DMS 273 (cell line): ENCODE measurements around the gene SNAPC4.
"Not testable (repeated sequence)": the region's sequence is repeated elsewhere in the genome, so short reads cannot be mapped to it uniquely, and the experiment has no call there.

Experiments
- DNase-seq: peaks from one replicate; lab custom pipeline; 2025; ENCODE audit not compliant: unreplicated experiment; lab: John Stamatoyannopoulos, UW

SNAPC4 gene

DNA sequence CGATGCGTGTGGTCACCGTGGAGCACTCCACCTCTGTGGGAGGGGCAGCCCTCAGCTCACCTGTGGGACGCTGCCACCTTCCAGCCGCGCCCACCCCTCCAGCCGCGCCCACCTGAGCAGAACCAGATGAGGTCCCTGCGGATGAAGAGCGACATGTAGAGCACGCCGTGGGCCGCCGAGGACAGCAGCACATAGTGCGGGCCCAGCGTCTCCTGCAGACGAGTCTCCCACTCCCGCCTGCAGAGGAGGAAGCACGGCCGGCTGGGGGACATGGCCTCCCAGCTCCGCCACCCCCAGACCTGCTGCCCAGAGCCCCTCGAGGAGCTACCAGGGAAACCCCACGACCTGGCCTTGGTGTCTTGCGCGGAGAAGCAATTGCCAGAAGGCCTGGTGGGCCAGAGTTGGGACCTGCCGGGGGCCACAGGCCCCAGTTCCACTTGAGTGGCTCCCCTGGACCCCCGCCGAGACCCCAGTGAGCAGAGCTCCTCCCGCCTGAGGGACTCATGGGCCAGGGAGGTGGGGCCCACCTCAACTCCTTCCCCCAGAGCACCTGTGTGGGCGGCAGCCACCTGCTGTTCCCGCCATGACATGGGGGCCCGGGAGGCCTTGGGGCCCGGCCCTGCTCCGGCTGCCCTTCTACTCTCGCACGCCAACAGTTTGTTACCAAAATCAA lies 33.2 kb upstream of the SNAPC4 start:
- DNase-seq = no peak

GRCh38 chr9:136432591-136432990 lies 32.6 kb upstream of the SNAPC4 start:
- DNase-seq = no peak

DNA sequence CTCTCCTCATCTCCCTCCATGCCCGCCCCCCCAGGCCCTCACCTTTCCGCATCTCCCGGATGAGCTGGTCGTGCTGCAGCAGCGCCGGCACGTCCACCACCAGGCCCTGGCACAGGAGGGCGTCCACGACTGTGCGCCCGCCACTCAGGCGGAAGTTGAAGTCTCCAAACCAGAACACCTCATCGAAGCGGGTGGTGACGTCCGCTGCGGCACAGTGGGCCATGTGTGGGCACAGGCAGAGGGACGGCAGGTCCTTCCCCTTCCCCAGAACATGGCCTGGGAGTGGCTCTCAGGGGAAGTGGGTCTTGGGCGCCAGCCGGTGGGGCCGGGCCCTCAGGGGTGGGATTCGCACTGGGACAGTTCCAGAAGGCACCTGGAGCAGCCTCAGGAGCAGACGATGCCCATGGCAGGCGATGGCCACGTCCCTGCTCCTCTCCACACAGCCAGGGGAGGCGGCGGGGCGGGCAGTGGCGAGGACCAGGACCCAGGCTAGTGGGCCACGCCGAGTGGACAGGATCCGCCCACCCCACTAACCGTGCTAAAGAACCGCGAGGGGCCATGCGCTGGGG lies 31.9 kb upstream of the SNAPC4 start:
- DNase-seq = no peak

DNA sequence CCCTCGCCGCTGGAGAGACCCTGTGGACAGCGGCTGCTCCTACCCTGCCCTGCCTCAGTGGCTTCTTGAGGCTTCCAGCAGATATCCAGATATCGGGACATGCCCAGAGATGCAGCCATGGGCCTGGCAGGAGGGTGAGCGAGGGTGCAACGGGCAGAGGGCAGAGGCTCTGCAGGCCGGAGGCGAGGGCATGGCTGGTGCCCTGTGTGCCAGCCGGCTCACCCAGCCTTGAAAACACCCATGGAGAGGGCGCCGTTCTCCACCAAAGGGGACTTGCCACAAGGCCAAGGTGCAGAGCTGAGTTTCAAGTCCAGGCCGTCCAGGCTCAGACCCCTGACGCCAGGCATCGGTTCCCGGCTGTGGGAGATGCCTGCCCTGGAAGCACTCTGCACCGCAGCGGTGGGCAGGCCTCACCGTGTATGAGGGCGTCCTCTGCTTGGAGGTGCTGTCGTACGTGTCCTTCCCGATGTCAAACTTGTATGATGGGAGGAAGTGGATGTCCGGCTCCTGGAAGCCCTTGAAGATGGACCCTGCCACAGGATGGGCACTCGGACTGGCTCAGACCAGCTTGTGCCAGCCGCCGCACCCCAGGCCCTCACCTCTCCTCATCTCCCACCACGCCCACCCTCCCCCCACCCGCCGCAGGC lies 30.7 kb upstream of the SNAPC4 start:
- no peak for DNase-seq

DNA sequence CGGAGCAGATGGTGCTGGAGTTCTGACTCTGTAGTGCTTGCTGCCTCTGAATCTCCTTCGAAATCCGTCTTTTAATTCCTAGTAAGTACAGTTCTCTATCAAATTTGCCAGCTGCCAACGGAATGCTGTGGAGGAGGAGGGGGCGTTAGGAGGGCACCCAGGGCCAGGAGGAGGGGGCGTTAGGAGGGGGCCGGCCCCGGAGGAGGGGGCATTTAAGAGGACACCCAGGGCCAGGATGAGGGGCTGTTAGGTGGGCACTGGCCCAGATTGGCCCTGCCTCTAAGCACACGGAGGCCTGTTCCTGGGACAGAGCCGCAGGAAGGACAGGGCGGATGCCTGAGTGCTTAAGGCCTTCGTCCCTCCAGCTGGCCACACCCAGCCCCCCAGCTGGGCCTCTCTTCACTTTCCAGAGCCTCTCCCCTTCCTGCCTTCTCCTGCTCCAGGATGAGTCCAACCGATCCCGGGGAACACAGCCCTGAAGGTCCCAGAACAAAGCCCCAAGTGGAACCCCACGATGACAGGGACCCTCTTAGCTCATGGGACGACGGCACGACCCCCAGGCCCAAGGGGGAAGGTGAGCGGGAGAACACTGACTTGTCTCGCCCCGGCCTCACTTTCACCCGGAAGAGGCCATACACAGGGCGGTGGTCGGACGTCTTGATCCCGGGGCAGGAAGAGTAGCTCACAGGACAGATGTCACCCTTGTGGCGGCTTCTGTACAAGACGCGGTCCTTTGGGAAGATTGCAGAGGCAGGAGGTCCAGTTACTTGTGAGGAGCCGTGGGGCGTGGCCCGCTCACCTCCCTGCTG lies 29.9 kb upstream of the SNAPC4 start:
- no peak for DNase-seq

DNA sequence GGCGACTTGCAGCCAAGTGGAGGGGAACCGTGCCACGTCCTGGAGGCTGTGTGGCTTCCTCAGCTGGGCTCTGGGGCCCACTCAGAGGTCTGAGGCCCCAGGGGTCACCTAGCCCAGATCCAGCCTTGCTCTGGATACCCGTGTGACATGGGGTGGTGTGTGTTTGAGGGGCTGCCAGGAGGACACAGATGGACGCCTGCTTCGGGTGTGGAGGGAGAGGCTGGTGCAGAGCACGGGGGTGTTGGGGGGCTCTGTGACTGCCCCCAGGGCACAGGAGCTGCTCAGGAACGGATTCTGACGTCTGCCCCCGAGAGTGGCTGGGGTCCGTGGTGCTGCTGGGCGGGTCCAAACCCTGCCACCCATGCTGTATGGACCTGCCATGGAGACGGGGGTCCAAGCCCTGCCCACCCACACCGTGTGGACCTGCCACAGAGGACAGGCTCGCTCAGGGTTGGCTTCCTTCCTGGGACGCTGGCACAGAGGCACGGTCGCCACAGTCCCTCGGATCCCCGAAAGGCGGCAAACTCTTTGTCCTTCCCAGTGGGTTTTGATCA lies 29.2 kb upstream of the SNAPC4 start:
- no peak for DNase-seq

DNA sequence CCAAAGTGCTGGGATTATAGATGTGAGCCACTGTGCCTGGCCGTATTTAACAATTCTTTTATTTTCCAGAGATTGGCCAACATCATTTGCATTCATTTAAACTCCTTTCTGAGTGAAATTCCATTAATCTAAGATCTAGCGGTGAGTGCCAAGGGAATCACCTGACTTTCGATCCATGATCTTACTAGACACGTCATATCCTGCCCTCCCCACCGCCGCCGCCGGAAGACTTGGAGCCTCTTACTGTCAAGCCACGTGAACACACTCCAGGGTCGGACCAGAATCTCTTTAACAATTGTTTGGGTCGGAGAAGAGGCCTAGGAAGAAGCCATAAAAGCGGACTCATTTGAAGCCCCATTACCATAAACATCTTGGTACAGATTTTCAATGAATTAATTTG lies 26.8 kb upstream of the SNAPC4 start:
- no peak for DNase-seq

DNA sequence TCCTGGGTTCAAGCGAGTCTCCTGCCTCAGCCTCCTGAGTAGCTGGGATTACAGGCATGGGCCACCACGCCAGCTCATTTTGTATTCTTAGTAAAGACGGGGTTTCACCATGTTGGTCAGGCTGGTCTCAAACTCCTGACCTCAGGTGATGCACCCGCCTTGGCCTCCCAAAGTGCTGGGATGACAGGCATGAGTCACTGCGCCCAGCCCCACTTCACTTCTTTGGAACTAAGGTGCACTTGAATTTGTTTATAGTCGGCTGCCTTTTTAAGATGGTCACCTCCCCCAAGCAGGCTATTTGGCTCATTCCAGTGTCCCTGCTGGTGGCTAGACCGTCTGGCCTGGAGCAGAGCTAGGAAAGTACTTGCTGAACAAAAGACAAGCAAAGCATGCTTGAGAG lies 25.4 kb upstream of the SNAPC4 start:
- not testable (repeated sequence) for DNase-seq

DNA sequence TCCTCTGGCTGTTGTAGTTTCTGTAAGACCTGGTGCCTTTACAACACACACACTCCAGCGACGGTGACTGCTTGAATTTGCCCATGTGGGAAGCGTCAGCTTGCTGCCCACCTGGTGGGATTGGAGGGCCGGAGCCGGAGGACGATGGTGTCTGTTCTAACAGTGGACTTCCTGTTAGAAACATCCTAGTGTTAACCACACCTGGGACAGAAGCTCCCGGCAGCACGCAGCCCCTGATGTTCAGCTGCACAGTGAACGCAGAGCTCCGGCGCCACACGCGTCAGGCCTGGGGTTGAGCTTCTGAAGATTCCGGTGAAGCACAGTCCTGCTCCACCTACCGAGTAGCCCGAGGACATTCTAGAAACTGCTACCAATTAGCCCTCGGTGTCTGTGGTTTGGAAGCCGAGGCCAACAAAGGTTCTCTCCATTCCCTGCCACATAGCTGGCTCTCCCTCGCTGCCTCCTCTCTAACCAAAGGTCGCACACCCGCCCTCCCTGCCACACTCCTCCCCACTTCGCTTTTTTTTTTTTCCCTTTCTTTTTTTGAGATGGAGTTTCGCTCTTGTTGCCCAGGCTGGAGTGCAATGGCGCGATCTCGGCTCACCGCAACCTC lies 24.9 kb upstream of the SNAPC4 start:
- DNase-seq = no peak

- DNase-seq = no peak
Observed at GRCh38 chr9:136423432-136424146, 23.6 kb upstream of the SNAPC4 start.

DNA sequence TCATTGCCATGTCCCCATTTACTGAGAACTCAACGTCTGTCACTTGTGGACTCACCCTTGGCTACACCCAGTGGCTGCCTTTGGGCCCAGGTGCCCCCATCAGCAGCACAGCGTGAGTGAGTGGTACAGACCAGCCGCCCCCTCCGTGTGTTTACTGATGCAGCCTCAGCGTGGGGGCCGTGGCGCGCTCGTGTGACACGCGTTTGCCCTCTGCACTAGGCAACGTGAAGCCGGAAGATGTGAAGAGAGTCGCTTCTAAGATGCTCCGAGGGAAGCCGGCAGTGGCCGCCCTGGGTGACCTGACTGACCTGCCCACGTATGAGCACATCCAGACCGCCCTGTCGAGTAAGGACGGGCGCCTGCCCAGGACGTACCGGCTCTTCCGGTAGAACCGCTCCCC lies 22.9 kb upstream of the SNAPC4 start:
- DNase-seq = no peak

DNA sequence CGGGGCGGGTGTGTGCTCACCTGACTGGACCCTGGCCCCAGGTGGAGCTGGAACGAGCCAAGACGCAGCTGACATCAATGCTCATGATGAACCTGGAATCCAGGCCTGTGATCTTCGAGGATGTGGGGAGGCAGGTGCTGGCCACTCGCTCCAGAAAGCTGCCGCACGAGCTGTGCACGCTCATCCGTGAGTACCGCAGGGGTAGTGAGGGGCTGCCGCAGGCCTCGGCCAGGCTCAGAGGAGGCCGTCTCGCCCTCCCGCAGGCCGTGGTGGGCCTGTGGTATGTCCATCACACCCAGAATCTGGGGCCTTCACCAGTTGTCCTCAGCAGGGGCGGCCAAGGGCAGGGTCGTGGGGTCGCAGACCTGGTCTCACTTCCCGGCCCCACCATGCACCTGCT lies 21.8 kb upstream of the SNAPC4 start:
- no peak for DNase-seq

DNA sequence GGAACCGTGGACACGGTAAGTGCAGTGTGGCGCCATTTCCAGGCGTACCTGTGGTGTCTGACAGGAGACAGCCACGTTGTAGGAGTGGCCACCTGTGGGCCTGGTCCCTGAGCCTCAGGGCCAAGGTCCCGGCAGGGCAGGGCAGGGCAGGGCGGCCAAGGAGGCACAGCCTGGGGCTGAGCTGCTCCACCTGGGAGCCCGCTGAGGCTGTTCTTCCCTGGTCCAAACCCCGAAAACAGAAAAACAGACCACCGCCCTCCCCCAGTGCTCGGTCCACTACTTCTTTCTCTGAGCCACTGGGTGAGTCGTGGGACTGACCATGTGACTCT lies 19.1 kb upstream of the SNAPC4 start:
- no peak for DNase-seq

DNA sequence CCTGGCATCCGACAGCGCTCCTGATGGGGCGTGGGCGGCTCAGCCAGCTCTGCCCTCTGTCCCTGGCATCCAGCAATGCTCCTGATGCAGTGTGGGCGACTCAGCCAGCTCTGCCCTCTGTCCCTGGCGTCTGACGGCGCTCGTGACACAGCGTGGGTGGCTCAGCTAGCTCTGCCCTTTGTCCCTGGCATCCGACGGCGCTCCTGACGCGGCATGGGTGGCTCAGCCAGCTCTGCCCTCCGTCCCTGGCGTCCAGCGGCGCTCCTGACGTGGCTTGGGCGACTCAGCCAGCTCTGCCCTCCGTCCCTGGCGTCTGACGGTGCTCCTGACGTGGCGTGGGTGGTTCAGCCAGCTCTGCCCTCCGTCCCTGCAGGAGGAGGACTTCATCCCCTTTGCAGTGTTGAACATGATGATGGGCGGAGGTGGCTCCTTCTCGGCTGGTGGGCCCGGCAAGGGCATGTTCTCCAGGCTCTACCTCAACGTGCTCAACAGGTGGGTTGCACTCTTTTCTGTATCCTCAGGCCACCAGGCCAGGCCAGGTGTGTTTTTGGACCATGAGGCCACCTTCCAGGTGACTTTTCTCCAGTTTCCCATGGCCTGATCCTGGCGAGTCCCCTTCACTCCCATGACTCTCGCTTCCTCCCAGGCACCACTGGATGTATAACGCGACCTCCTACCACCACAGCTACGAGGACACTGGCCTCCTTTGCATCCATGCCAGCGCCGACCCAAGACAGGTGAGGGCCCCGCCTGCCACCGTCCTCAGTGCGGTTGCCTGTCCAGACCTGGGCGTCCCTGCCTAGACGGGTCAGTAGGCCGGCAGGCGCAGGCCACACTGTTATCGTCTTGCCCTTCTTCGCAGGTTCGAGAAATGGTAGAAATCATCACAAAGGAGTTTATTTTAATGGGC lies 18.5 kb upstream of the SNAPC4 start:
- no peak for DNase-seq

DNA sequence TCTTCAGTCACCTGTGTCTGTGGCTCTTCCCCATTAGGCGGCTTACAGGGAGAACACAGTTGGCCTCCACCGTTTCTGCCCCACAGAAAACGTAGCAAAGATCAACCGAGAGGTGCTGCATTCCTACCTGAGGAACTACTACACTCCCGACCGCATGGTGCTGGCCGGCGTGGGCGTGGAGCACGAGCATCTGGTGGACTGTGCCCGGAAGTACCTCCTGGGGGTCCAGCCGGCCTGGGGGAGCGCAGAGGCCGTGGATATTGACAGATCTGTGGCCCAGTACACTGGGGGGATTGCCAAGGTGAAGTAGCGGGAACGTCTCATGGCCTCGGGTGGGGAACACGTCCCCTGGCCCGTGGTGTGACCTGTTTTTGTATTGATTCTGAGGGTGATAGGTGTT lies 16.9 kb upstream of the SNAPC4 start:
- no peak for DNase-seq

GRCh38 chr9:136416427-136416826 lies 16.5 kb upstream of the SNAPC4 start:
- no peak for DNase-seq

DNA sequence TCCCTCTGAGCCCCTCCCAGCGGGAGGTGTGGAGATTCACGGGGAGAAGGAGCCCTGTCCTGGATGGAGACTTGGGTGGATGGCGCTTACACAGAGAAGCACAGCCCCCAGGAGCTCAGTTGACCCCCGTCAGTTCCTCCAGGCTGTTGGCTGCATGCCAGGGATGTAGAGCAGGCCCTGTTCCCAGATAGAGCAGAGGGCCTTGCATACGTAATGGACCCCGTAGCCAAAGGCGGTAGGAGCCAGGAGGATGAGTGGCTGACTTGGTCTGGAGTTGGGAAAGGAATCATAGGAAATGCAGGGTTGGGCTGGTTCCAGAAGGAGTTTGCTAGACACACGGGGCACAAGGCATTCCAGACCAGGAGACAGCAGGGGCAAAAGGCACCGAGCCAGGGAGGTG lies 13.0 kb upstream of the SNAPC4 start:
- peak; percentile 83 for DNase-seq

DNA sequence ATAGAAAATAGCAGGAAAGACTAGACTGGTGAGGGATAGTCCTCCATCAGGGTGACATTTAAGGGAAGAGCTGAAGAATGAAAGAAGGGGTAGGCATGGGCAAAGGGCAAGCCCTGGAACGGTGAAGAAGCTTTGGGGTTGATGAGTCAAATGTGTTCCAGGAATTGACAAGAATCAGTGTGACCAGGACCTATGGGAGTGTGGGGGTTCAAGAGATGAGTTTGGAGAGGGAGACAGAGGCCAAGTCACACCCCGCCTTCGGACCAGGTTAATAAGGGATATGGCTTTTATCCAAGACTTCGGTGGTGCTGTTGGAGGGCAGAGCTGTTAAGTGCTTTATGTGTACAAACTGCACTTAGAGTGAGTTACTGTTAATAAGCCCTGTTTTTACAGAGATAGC lies 11.4 kb upstream of the SNAPC4 start:
- DNase-seq = no peak

GRCh38 chr9:136410500-136411287 lies 10.7 kb upstream of the SNAPC4 start, which contains the start of the genes ENTR1 and PMPCA:
Gene ENTR1 (minus strand): TSS chr9:136410614. CDS start chr9:136410397, 217 bp downstream.
Gene PMPCA (plus strand): TSS chr9:136410658. CDS start chr9:136410669, 11 bp downstream.
- peak; percentile 95 for DNase-seq
